ENCODE measurements around the gene DOP1B.

The DOP1B gene

DNA sequence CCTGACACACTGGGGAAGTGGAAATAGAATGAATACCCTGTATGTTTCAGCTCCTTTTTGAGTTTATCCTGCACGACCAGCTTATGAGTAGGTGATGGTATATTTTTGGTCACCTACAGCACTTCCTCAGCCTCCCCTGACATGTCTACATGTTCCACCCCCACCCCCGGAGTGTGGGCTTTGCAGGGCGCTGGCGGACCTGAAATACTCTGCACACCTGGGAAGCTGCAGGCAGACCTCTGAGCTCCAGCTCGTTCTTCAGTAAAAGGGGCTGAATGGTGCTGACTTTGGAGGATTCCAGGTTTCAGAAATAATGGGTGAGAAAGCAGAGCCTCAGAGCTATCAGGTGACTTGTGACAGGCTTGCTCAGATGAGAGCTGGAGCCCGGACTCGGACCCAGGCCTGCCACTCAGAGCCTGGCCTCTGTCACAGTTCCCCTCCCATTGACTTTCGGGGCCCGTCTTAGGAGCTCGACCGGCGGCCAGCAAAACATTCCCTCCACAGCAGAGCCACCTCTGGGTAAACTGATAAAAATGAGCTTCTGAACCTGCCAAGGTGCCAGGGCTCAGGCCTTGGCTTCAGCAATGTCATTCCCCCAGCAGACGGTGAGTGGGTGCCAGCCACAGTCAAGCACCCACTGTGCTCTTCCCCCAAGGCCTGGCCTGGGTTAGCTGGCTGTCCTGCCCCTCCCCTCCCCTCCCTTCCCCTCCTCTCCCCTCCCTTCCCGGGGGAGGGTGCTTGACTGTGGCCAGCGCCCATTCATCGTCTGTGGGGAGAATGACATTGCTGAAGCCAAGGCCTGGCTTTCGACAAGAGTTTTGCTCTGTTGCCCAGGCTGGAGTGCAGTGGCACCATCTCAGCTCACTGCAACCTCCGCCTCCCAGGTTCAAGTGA lies 30.1 kb downstream of the DOP1B start:
- Histone ChIP-seq H3K27ac (peak overlapping the region; percentile 68), H2AFZ (no peak overlapping the region), H3K9ac (no peak overlapping the region), H3K27me3 (ENCODE audit: control insufficient read depth, insufficient read depth, low read length) (no peaks in the 10 kb centered on the region), H3K4me3 (ENCODE audit: low read depth, low read length) (no peak overlapping the region), H3K4me2 (ENCODE audit: low read length) (no peak overlapping the region), H3K79me2 (peaks cover 14% of the 10 kb centered on the region), H3K36me3 (ENCODE audit: control insufficient read depth, insufficient read depth, low read length) (no peaks in the 10 kb centered on the region), H3K4me1 (peaks cover 15% of the 10 kb centered on the region), H3K9me3 (ENCODE audit: control insufficient read depth, low read length) (no peaks in the 10 kb centered on the region)
- TF ChIP-seq, protein P1, sequence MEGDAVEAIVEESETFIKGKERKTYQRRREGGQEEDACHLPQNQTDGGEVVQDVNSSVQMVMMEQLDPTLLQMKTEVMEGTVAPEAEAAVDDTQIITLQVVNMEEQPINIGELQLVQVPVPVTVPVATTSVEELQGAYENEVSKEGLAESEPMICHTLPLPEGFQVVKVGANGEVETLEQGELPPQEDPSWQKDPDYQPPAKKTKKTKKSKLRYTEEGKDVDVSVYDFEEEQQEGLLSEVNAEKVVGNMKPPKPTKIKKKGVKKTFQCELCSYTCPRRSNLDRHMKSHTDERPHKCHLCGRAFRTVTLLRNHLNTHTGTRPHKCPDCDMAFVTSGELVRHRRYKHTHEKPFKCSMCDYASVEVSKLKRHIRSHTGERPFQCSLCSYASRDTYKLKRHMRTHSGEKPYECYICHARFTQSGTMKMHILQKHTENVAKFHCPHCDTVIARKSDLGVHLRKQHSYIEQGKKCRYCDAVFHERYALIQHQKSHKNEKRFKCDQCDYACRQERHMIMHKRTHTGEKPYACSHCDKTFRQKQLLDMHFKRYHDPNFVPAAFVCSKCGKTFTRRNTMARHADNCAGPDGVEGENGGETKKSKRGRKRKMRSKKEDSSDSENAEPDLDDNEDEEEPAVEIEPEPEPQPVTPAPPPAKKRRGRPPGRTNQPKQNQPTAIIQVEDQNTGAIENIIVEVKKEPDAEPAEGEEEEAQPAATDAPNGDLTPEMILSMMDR (IDR thresholded peaks at IDR 0.05): no peak

DNA sequence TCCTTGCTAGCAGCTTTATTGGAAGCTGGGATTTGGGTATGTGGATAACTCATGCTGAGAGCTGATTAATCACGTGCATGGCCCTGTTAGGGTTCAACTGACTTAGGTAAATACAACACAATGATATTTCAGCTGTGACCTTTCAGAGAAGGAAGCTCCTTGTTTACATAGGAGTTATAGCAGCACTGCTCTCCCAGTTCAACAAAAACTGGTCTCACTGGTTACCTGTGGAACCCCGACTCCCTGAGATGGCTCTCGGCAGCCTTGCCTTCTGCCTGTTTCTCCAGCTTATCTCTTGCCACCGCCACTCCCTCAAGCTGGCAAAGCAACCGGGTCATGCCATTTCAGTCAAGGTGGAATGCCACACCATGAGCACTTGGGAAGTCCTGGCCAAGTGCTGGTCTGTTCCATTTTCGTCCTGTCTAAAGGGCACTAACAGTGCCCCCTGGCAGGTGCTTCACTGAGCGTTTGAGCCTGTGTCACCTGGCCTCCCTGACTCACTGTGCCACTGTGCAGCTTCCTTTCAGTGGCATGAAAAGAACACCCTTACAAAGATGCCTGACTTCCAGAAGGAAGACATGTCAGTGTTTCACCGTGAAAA lies 31.6 kb downstream of the DOP1B start:
- Histone ChIP-seq H2AFZ (peak overlapping the region; percentile 34), H3K9me3 (ENCODE audit: control insufficient read depth, low read length) (no peaks in the 10 kb centered on the region), H3K27me3 (ENCODE audit: control insufficient read depth, insufficient read depth, low read length) (no peaks in the 10 kb centered on the region), H3K4me2 (ENCODE audit: low read length) (peak overlapping the region; percentile 21), H3K4me1 (peaks cover 17% of the 10 kb centered on the region), H3K36me3 (ENCODE audit: control insufficient read depth, insufficient read depth, low read length) (no peaks in the 10 kb centered on the region), H3K4me3 (ENCODE audit: low read depth, low read length) (no peak overlapping the region), H3K79me2 (peaks cover 4% of the 10 kb centered on the region), H3K9ac (no peak overlapping the region), H3K27ac (peak overlapping the region; percentile 68)
- TF ChIP-seq, protein P1 (IDR thresholded peaks at IDR 0.05): no peak

DNA sequence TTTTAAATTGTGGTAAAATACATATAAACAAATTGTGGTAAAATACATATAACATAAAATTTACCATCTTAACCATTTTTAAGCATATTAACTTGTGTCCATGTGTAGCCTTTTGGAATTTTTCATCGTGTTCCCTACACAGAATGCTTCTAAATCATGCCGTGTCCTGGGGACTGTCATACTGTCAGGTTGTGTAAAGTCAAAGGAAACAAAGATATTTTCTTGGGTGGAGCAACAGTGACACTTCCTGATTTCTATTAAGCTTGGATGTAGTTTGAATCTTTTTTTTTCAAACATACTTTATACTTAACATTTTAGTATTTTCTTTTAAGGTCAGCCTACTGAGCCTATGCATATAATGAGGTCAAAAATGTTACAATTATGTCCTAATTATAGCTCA lies 32.3 kb downstream of the DOP1B start:
- H3K9ac ChIP-seq: no peak overlapping the region
- no peaks in the 10 kb centered on the region for H3K27me3 ChIP-seq (ENCODE audit: control insufficient read depth, insufficient read depth, low read length)
- no peak overlapping the region for H3K4me3 ChIP-seq (ENCODE audit: low read depth, low read length)
- peaks cover 2% of the 10 kb centered on the region for H3K79me2 ChIP-seq
- H2AFZ ChIP-seq: no peak overlapping the region
- peak overlapping the region; percentile 68 for H3K27ac ChIP-seq
- H3K4me1 ChIP-seq: peaks cover 22% of the 10 kb centered on the region
- no peak overlapping the region for H3K4me2 ChIP-seq (ENCODE audit: low read length)
- no peaks in the 10 kb centered on the region for H3K36me3 ChIP-seq (ENCODE audit: control insufficient read depth, insufficient read depth, low read length)
- TF ChIP-seq, protein P1 (IDR thresholded peaks at IDR 0.05): no peak
- no peaks in the 10 kb centered on the region for H3K9me3 ChIP-seq (ENCODE audit: control insufficient read depth, low read length)

DNA sequence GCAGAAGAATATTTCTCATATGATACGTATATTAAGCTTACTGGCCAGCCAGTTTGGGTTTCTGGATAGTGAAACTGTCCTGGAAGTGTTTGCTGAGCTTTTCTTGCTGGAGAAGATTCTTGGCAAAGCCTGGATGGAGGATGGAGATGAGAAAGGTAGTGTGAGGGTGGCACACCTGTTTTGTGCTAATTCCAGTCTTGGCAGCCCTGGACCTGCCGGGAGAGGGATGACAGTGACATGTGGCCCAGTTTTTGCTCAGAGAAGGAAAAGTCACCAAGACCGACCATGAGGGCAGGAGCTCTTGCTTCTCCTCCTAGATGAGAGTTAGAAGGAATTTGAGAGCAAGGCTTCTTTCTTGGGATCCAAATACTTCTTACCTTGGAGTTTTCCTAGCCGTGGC lies 34.1 kb downstream of the DOP1B start:
- Histone ChIP-seq H3K9me3 (ENCODE audit: control insufficient read depth, low read length) (no peaks in the 10 kb centered on the region), H3K79me2 (peaks cover 2% of the 10 kb centered on the region), H3K4me3 (ENCODE audit: low read depth, low read length) (no peak overlapping the region), H3K36me3 (ENCODE audit: control insufficient read depth, insufficient read depth, low read length) (no peaks in the 10 kb centered on the region), H3K27me3 (ENCODE audit: control insufficient read depth, insufficient read depth, low read length) (no peaks in the 10 kb centered on the region), H3K4me1 (peaks cover 22% of the 10 kb centered on the region), H2AFZ (no peak overlapping the region), H3K27ac (no peak overlapping the region), H3K9ac (no peak overlapping the region), H3K4me2 (ENCODE audit: low read length) (no peak overlapping the region)
- TF ChIP-seq, protein P1 (IDR thresholded peaks at IDR 0.05): no peak

All from parathyroid adenoma (tissue), 2 donors.